ENCODE data around the gene PTDSS2. TPM values are rescaled to one million over a fixed set of nuclear protein-coding genes. Genes with fewer than 3 reads are reported as not detected.

The PTDSS2 gene
- total RNA-seq, 1 experiment from 2014 or later, result 49.5 TPM

- POLR2A ChIA-PET, result no interaction called here
- Mint-ChIP-seq H3K36me3 (peaks cover 8% of the 10 kb centered on the region), H3K4me1 (no peaks in the 10 kb centered on the region), H3K4me3 (no peak overlapping the region), H3K9me3 (peaks cover 7% of the 10 kb centered on the region), H3K27ac (no peak overlapping the region), H3K27me3 (ENCODE audit: low read depth) (peaks cover 5% of the 10 kb centered on the region)
- TF ChIP-seq NFYB (CRISPR knock-in tag; conservative IDR thresholded peaks at IDR 0.05; ENCODE audit: low read depth), result no peak; the same call in 1 of the 2 replicates
- TF ChIP-seq TEAD4 (CRISPR knock-in tag; IDR thresholded peaks at IDR 0.05), result no peak
- no peak for TF ChIP-seq OVOL2 (CRISPR knock-in tag; IDR thresholded peaks at IDR 0.05; ENCODE audit: borderline replicate concordance)
- DNase-seq (ENCODE audit: low spot score), result no peak
- CTCF ChIA-PET, result no interaction called here
- no peak for ATAC-seq
Observed at GRCh38 chr11:528166-528814, 78.2 kb downstream of the PTDSS2 start.

- H3K27me3 Mint-ChIP-seq (ENCODE audit: low read depth), result peaks cover 3% of the 10 kb centered on the region
- DNase-seq (ENCODE audit: low spot score) (no peak), ATAC-seq (no peak)
- ChIA-PET CTCF (no interaction called here), POLR2A (no interaction called here)
- H3K4me3 Mint-ChIP-seq, result no peak overlapping the region
- TF ChIP-seq ZNF121 (CRISPR knock-in tag; IDR thresholded peaks at IDR 0.05) (no peak), ZNF671 (CRISPR knock-in tag; IDR thresholded peaks at IDR 0.05) (no peak), FOXP1 (CRISPR knock-in tag; IDR thresholded peaks at IDR 0.05; ENCODE audit: borderline replicate concordance) (no peak), ZBTB43 (CRISPR knock-in tag; IDR thresholded peaks at IDR 0.05) (no peak), MLX (CRISPR knock-in tag; IDR thresholded peaks at IDR 0.05) (no peak), NR3C1 (CRISPR knock-in tag; conservative IDR thresholded peaks at IDR 0.05; ENCODE audit: low read depth) (no peak), CTCF (IDR thresholded peaks at IDR 0.05) (no peak), EMX1 (CRISPR knock-in tag; IDR thresholded peaks at IDR 0.05) (no peak), ZNF138 (CRISPR knock-in tag; conservative IDR thresholded peaks at IDR 0.05) (no peak), FOXK1 (CRISPR knock-in tag; IDR thresholded peaks at IDR 0.05) (no peak), NFATC4 (CRISPR knock-in tag; IDR thresholded peaks at IDR 0.05) (no peak), GABPB1 (CRISPR knock-in tag; IDR thresholded peaks at IDR 0.05) (no peak), NFE2L1 (CRISPR knock-in tag; IDR thresholded peaks at IDR 0.05) (no peak), CDX4 (CRISPR knock-in tag; IDR thresholded peaks at IDR 0.05; ENCODE audit: borderline replicate concordance) (no peak), IRF2 (CRISPR knock-in tag; IDR thresholded peaks at IDR 0.05; ENCODE audit: borderline replicate concordance, low read depth) (no peak), SMAD4 (CRISPR knock-in tag; IDR thresholded peaks at IDR 0.05) (no peak), PRRX2 (CRISPR knock-in tag; IDR thresholded peaks at IDR 0.05) (no peak)
- TF ChIP-seq, protein P1, sequence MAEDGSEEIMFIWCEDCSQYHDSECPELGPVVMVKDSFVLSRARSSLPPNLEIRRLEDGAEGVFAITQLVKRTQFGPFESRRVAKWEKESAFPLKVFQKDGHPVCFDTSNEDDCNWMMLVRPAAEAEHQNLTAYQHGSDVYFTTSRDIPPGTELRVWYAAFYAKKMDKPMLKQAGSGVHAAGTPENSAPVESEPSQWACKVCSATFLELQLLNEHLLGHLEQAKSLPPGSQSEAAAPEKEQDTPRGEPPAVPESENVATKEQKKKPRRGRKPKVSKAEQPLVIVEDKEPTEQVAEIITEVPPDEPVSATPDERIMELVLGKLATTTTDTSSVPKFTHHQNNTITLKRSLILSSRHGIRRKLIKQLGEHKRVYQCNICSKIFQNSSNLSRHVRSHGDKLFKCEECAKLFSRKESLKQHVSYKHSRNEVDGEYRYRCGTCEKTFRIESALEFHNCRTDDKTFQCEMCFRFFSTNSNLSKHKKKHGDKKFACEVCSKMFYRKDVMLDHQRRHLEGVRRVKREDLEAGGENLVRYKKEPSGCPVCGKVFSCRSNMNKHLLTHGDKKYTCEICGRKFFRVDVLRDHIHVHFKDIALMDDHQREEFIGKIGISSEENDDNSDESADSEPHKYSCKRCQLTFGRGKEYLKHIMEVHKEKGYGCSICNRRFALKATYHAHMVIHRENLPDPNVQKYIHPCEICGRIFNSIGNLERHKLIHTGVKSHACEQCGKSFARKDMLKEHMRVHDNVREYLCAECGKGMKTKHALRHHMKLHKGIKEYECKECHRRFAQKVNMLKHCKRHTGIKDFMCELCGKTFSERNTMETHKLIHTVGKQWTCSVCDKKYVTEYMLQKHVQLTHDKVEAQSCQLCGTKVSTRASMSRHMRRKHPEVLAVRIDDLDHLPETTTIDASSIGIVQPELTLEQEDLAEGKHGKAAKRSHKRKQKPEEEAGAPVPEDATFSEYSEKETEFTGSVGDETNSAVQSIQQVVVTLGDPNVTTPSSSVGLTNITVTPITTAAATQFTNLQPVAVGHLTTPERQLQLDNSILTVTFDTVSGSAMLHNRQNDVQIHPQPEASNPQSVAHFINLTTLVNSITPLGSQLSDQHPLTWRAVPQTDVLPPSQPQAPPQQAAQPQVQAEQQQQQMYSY (CRISPR knock-in tag; IDR thresholded peaks at IDR 0.05), result no peak
- TF ChIP-seq, protein P2, sequence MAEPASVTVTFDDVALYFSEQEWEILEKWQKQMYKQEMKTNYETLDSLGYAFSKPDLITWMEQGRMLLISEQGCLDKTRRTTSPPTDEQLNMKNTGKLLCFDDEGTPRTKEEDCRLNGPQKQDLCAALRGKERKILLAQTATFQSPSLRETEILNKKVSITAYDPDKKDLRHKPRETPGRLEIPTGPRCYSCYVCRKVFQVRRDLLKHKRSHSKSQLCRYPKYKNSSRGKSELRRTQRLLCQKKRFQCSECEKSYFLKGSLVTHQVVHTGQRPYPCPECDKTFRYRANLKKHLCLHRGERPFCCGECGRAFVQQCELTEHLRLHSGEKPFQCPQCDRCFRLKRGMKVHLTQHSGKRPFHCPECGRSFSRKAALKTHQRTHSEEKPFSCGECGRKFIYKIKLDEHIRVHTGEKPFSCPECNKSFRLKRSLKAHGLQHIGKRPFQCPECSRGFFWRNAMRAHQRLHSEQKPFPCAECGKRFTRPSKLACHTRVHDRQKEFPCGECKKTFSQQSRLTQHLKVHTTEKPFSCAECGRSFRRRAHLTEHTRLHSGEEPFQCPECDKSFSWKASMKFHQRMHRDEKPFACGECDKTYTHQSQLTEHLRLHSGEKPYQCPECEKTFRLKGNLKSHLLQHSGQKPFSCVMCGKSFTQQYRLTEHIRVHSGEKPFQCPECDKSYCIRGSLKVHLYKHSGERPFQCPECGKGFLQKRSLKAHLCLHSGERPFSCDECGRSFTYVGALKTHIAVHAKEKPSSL (CRISPR knock-in tag; conservative IDR thresholded peaks at IDR 0.05), result no peak
- H3K36me3 Mint-ChIP-seq, result peaks cover 5% of the 10 kb centered on the region
- no peaks in the 10 kb centered on the region for H3K4me1 Mint-ChIP-seq
- H3K27ac Mint-ChIP-seq, result no peak overlapping the region
- peaks cover 1% of the 10 kb centered on the region for H3K9me3 Mint-ChIP-seq
Observed at GRCh38 chr11:528815-529727, 79.0 kb downstream of the PTDSS2 start.
